ENCODE data around the gene ADNP.
"Not testable (repeated sequence)": the region's sequence is repeated elsewhere in the genome, so short reads cannot be mapped to it uniquely, and the experiment has no call there.

- not testable (repeated sequence) for TF ChIP-seq USF2 (IDR thresholded peaks at IDR 0.05; ENCODE audit: low read depth, low read length); MAFK (IDR thresholded peaks at IDR 0.05; ENCODE audit: low read depth, low read length); CTCF (conservative IDR thresholded peaks at IDR 0.05; ENCODE audit: low read depth, low read length); RCOR1 (IDR thresholded peaks at IDR 0.05; ENCODE audit: insufficient replicate concordance, low read length); RAD21 (IDR thresholded peaks at IDR 0.05; ENCODE audit: low read length); POLR2A (IDR thresholded peaks at IDR 0.05; ENCODE audit: low read depth, low read length); FOS (IDR thresholded peaks at IDR 0.05; ENCODE audit: low read depth, low read length); ELK1 (IDR thresholded peaks at IDR 0.05; ENCODE audit: borderline replicate concordance, low read depth, low read length); MAZ (IDR thresholded peaks at IDR 0.05; ENCODE audit: borderline replicate concordance, low read depth, low read length); SMC3 (IDR thresholded peaks at IDR 0.05; ENCODE audit: low read depth, low read length); NFE2L2 (IDR thresholded peaks at IDR 0.05; ENCODE audit: low read depth, low read length); MXI1 (IDR thresholded peaks at IDR 0.05; ENCODE audit: borderline replicate concordance, low read depth, low read length)
Observed at GRCh38 chr20:50978533-50978932, 47.3 kb upstream of the ADNP start.

All from IMR-90 (cell line).